CD4-positive, alpha-beta T cell treated with Interleukin-6 for 4 hours (primary cell): Measurements from ENCODE around the gene TSSC4.

ENCODE experiments used
- DNase-seq: peaks from one replicate; pipeline ENCODE4 v3.0.0-alpha.2; 2020; ENCODE audit warnings: mixed read lengths

The TSSC4 gene

GRCh38 chr11:2451336-2451735, 50.8 kb downstream of the TSSC4 start:
- DNase-seq = no peak

- no peak for DNase-seq
These were observed 51.4 kb downstream of the TSSC4 start for GRCh38 chr11:2451916-2452315.

- no peak for DNase-seq
These were observed 51.9 kb downstream of the TSSC4 start for GRCh38 chr11:2452321-2453012.

GRCh38 chr11:2453436-2453835, 52.9 kb downstream of the TSSC4 start:
- DNase-seq = no peak
